GM18909 (cell line): ENCODE data around the gene RBMS3.

Source experiments
- ATAC-seq: cut with Tn5 transposase; IDR thresholded peaks from one replicate; pipeline ENCODE4 v1.9.1; 2021; ENCODE audit warnings: mild to moderate bottlenecking; ENCODE audit not compliant: unreplicated experiment, poor library complexity

RBMS3 gene

DNA sequence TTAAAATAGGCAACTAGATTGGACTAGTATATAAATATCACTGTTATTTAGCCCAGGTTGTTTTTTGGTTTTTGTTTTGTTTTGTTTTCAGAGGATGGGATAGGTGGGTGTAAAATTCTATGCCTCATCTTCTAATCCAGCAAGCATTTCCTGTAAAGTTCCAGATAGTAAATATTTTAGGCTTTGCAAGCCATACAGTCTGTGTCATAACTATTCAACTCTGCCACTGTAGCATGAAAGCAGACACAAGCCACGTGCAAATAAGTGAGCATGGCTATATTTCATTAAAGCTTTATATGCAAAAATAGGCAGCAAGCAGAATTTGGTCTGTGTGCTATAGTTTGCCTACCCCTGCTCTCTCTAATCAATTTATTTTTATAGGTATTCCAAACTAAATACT lies 668.3 kb downstream of the RBMS3 start:
- ATAC-seq: no peak

DNA sequence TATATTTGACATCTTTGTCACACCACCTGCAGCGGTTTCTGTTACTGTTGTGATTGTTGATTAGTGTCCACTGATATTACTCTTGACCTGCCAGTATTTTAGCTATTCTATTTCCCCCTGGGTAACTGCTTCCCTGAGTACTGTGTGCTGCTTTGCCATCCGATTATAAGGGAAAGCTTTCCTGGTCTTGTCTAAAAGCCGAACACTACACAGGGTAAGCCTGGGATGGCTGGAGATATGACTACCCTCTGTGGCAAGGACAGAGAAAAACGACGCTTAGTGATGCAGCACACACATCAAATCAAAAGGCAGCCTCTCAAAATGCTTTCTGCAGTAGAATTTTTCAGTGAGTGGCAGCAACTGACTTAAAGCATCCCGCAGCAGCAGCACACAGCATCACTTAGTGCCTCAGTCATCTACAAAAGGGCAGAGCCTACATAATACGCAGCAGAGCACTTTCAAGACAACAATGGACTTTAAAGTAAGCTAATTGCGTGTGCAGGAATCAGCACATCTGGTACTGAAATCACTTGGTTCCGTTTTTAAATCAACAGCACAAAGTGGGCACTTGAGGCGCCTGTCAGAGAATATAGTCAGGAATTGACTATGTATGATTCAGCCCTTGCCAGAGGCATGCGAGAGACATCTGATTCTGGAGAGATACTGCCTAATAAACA lies 669.2 kb downstream of the RBMS3 start:
- no peak for ATAC-seq

DNA sequence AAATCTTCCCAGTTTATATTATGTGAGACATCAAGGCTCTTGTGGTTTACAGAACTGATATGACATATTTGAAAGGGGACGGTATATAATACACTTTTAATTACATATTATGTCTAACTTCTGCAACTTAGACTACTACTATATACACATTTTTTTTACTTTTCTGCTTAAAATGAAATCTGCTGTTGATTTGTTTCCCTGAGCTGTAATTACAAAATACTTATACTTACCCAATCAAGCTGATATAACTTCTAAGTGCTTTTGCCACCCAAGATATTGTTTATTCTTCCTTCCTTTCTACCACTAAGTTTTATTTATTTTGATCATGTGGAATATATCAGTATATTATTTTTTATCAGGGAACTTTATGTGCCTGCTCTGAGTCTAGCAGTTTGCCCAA lies 671.6 kb downstream of the RBMS3 start:
- ATAC-seq: no peak

DNA sequence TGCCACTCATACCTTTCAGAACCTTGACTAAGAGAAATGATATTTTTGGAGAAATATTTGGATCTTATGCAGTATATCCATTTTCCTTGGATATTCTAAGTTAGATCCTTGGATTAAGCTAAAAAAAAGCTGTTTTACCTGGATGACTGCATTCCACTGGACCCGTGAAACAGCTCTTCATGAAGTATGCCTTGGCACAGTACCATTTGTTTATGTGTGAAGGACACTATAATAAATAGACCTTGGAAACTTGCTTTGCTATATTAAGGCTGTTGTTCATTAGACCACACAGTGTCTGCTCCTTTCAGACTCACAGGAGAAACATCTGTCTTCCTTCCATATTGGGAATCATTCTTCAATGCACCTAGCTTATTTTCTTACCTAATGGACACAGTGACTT lies 674.5 kb downstream of the RBMS3 start:
- no peak for ATAC-seq

DNA sequence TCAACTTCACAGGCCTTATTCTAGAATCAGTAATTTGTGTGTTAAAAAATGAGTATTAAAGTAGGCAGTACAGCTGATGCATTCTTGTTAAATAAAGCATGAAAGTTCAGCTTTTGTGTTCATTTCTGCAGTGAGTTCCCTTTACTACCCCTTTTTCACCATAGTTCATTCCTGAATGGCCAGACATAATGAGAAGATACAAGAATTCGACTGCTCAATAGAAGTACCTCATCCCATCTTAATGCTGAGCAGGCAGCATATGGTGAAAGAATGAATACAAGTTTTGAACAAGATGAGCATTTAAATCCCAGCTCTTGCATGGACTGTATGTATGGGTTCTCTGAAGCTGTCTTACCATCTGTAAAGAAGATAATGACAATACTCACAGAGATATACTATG lies 677.9 kb downstream of the RBMS3 start:
- ATAC-seq: no peak

DNA sequence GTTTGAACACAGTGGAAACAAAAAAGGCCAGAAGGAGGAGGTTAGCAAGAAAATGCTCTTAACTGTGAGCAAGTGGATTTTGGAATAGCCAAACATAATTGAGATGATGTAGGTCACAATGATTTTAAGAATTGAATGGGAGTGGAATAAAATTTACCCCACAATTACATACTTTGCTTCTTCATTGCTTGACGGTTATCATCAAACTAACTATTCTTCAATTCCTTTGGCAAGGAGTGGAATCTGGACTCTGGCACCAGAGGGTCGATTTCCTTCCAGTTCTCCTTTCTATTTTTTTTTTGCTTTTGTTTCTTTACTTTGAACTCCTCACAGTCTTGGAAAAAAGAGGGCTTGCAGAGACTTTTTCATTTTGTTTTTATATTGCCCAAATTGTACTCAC lies 691.0 kb downstream of the RBMS3 start:
- no peak for ATAC-seq

DNA sequence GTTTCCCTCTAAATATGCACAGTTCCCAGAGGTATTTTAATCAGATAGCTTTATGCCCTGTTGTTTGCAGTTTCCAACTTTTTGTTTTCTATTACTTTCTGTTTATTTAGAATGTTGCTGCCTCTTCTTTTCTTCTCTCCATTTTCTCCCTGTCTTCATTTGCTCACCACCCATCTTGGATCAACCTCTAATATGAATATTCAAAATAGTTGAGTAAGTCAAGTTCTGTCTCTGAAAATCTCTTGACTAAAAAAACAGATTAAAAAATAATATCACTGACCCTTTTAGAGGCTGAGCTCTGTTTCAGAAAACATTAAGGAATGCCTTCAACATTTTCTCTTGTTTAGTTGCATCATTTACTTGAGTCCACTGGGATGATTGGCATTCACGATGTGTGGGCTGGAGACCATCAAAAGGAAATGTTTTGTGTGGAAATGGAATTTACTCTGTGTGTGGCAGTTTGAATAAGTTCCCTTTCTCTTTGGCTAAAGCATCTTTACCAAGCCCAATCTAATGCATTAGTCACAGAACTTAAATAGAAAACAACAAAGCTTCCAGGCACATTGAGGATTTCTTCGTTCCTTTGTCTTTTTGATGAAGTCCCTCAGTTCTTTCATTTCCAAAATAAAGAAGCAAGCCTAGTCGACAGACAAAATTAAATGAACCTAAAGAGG lies 691.6 kb downstream of the RBMS3 start:
- no peak for ATAC-seq

DNA sequence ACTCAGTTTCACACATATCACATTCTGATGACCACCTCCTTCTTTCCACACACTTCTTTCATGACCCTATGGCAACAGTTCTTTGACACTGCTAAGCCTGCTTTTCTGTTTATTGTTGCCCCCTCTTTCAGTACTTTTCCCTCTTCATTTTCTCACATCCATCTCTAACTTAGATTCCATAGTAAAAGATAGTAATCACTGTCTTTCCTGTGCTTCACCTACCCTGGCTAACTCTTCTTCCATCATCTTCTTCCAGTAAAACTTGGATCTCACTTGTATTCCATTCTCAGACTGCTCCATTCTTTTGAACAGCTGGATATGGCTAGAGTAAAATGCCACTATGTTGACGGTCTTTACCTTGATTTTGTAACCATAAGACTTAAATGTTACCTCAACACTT lies 692.9 kb downstream of the RBMS3 start:
- ATAC-seq: no peak

DNA sequence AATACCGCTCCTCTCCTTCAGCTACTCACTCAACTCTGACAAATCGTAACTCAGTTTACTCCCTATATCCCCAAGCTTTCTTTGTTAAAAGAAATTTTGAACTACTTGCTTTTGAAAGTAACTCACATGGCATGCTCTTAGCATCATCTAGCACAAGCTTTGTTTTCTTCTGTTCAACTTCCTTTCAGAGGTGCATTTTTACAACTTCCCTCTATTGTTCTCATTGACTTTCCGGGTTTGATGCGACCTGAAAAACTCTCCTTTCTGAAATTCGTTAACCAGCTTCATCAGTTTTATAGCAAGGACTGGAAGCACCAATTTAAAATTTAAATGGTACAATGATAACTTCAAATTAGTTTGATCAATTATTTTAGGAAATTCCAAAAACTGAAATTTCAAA lies 696.0 kb downstream of the RBMS3 start:
- no peak for ATAC-seq

DNA sequence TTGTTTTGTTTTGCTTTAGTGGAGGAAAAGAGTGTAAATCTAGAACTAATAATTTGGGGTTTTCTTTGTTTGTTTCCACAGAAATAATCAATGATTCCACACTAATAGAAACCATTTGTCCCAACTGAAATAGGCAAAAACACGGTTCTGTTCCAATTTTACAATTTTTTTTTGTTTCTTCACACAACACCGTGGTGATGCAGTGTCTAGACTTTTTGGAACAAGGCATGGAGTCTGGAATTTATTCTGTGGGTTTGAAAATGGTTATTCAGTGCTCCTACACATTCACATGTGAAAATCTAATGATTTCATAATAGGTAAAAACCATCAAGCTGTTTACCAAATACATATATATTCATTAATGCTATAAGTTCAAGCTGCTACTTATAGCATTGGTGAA lies 696.5 kb downstream of the RBMS3 start:
- no peak for ATAC-seq

DNA sequence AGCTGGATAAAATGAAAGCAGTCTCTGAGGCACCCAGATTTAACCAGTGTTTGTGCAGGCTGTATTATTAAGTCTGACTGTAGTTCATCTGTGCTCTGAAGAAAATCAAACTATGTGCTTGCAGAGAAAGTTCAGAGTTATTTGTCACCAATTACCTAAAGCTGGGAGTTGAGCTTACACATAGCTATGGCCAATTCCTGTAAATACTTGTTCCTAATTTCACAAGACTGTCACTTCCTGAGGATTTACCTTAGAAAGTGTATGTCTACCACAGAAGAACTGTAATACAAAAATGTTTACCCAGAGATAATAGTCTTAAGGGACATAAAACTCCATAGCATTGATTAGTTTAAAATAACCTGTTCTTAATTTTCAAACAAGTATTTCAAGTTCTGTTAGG lies 697.2 kb downstream of the RBMS3 start:
- ATAC-seq: no peak

DNA sequence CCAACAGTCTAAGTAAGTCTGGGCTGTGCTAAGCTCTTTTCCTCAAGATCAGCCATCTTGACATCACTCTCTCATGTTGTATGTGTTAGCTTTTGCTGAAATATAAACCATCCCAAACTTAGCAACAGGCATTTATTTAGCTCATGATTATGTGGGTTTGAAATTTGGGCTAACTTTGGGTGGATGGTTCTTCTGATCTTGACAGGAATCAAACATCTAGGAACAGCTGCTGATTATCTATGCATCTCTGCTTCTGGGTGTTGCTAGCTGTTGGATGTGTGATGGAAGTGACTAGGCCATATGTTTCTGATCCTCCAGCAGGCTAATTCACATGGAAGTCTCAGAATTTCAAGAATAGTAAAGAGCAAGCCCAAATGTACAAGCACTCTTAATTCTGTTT lies 710.3 kb downstream of the RBMS3 start:
- ATAC-seq: no peak

DNA sequence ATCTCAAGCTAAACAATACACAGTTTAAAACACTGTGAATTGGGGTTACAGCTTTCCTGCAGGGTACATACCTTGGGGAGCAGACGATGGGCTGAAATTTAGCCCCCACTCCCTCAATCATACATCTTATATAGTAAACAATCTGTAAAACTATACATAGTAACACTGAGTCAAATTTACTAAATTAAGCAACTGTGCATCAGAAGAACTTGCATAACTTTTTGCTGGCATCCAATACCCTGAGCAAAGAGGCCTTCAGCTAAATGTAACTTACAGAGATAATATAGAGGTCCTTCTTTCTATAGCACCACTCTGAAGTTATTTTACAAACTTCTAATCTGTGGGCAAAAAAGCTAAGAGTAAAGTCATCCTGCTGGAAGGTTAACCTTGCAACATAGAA lies 721.9 kb downstream of the RBMS3 start:
- no peak for ATAC-seq

DNA sequence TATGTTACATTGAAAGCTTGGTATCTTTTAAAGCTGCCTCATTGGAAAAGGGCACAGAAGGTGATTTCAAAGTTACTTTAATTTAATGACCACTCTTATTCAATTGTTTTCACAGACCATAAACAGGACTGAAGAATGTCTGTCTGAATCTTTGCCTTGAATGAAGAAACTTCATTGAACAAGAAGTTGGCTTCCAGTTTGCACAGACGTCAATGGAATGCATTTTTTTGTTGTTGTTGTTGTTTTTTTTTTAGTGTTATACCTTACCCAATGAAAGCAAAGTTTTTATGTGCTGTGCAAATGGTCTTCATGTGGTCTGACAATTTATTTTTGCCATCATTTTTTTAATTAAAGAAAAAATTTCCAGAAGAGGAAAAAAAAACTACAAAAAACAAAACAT lies 722.9 kb downstream of the RBMS3 start:
- ATAC-seq: no peak

DNA sequence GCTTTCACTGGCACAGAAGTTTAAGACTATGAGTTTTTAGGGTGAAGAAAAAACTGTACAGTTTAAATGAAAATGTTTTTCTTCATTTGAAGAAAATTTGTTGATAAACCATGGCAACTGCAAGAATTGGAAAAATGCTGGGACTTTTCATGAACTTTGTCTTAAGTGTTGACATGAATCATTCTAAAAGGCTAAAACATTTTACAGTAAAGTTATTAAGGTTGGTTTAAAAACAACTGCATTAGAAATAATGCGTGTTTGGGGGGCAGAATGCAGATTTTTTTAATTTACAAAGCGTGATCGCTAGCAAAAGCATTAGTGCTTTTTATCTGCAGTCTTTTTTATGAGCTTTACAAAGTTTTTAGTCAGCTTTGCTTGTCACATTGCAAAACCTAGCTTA lies 723.6 kb downstream of the RBMS3 start:
- ATAC-seq: no peak

DNA sequence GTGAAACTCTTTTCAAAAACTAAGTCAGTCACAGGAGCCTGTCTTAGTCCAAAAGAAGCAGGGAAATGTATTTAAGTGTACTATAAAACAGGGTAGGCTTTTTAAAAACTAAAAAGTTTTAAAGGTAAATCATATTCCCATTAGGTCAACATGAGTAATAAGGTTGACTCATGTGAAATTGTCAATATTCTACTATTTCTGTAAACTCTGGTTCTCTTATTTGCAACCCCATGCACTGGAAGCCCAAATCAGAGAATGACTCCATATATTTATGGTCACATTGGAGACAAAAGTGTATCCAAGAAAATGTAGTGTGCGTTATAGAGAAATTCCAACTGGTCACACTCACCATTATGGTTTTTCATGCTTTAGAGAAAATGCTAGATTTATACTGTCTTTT lies 725.2 kb downstream of the RBMS3 start:
- no peak for ATAC-seq

DNA sequence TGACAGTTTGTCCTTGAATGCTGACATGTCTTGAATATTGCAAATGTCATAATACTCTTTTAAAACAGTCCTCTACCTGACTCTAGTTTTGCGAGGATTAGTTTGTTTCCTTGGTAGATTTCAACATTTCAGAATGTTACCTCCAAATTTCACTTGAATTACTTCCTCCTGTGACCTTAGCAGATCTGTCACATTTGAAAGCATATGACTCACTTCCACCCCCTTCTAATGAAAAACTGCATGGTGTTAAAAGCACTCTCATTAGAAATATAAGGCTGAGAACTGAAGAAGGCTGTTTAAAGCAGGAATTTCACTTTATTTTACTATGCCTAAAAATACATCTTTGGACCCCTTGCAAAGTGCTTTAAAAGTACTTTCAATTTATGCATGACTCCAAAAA lies 726.8 kb downstream of the RBMS3 start:
- no peak for ATAC-seq

DNA sequence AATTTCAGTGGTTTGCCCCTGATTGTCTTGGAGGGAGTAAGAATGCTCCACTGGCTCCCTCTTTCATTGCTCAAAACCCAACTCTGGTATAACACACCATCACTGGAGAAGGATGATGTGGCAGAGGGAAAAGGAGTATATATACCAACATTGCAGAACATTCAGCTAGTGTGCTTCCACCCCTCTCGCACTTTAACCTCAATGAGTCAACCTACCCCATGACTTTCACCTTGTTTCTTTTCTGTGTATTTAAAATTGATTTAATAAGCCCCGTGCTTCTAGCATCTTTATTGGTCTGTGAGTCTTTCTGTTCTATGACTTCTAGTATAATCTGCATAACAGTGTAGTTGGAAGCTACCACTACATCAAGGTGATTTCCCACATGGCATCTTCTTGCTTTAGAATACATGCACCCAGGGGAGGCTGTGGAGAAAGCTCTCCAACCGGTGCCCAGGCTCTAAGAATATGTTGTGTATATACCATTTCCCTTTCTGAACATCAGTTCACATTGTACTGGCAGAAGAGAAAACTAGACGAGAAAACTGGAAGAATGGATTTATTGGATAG lies 730.4 kb downstream of the RBMS3 start:
- no peak for ATAC-seq

DNA sequence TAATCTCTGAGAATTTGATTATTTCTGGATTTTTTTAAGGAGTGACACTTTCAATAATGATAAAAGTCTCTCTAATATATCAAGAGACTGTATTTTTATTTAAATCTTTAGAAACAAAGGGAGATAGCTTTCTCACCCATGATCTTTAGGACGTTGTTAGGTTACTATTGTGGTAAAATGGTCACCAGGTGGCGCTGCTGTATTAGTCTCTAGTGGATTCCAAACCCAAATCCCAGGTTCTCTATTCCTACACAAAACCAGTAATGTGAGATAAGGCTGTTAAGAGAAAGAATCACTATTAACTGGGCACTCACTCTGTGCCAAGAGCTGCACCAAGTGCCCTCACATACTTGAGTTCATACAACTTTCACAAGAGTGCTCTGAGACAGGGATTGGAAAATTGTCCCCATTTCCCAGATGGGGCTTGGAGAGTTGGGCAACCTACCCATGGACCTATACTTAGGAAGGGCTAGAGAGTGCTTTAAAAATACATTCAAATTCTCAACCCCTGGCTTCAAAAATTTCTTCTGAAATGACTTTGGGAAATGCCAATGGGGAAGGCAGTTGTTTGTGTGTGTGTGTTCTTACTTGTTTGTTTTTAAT lies 732.2 kb downstream of the RBMS3 start:
- no peak for ATAC-seq

DNA sequence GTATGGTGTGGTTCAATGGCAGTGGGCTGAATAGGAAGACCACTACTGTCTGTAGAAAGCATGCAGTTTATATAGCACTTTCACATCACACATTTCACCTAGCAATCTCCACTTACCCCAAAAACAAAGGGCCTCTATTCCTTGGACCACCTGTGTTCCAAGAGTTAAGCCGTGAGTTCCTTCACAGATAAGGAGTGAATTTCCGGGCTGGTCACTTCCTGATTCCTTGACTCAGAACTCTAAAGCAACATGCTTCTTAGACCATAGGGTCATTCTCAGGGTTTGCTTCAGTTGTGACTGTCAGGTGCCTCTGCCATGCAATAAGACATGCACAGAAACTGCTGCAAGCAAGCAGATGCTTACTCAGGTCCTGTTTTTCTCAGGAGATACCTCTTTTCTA lies 737.0 kb downstream of the RBMS3 start:
- ATAC-seq: no peak

DNA sequence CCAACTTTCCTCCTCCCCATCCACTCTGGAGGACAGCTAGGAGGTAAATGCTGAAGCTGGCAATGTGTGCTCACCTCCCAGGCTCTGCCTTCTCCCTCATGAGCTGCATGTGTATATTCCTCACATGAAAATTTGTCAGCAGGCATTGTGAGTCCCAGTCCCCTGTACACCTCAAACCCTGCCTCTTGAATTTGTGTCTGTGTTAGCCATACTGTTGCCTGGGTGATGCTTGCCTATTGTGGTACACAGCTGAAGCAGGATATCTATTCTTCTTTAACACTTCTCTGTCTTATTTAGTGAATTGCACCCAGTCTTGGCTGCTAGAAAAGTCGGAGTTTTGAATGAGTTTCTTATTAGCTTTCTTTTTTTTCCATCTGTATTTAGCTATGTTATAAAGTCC lies 739.5 kb downstream of the RBMS3 start:
- ATAC-seq: no peak

DNA sequence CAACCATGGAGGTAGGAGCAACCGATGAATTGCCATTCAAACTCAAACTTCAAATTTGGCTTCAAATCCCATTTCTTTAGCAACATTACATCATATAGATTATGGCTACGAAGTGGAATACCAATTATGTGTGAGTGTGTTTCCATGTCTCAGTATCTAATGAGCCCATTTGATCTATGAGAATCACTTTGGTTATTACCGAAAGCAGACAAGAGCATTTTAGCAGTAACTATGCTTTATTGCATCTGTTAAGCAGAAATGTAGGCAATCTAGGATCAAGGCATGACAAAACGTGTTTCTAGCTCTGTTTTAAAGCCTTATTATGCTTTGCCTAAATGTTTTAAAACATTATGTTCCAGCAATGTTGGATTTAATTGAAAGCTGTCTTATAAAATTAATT lies 743.6 kb downstream of the RBMS3 start:
- no peak for ATAC-seq
